Body of pancreas (tissue), 4 donors: ENCODE results near the gene ST3GAL5.

Experiments used
- CTCF ChIP-seq, 7 experiments: fragments of 450-650 bp in 4 of 7; fragments of 200-600 bp in 3 of 7; sonication (generic) in 3 of 7; IDR thresholded peaks; one replicate each; pipeline ENCODE4 v1.5.1; 2016 to 2019; ENCODE audit warnings: antibody characterized with exemption in 7 of 7
- POLR2A ChIP-seq, 3 donors: fragments of 450-650 bp; IDR thresholded peaks; one replicate each; pipeline ENCODE4 v1.6.1; 2016; ENCODE audit warnings: antibody characterized with exemption in 3 of 3, mild to moderate bottlenecking in 2 of 3

GRCh38 chr2:85795331-85796045 lies 93.3 kb downstream of the ST3GAL5 start:
- TF ChIP-seq POLR2A (IDR thresholded peaks at IDR 0.05) (no peak), CTCF (IDR thresholded peaks at IDR 0.05) (no peak)
